GM21786 (cell line): ENCODE measurements around the gene EEPD1.

Experiments used
- ATAC-seq: cut with Tn5 transposase; IDR thresholded peaks from one replicate; pipeline ENCODE4 v1.9.1; 2021; ENCODE audit not compliant: unreplicated experiment

EEPD1 gene

GRCh38 chr7:36297364-36298009 is 144.4 kb downstream of the EEPD1 start:
- ATAC-seq, result no peak

GRCh38 chr7:36298106-36298505 is 145.1 kb downstream of the EEPD1 start:
- ATAC-seq, result no peak

- no peak for ATAC-seq
These were observed 146.2 kb downstream of the EEPD1 start for GRCh38 chr7:36299223-36299774.

GRCh38 chr7:36299823-36300341 is 146.8 kb downstream of the EEPD1 start:
- ATAC-seq, result no peak

DNA sequence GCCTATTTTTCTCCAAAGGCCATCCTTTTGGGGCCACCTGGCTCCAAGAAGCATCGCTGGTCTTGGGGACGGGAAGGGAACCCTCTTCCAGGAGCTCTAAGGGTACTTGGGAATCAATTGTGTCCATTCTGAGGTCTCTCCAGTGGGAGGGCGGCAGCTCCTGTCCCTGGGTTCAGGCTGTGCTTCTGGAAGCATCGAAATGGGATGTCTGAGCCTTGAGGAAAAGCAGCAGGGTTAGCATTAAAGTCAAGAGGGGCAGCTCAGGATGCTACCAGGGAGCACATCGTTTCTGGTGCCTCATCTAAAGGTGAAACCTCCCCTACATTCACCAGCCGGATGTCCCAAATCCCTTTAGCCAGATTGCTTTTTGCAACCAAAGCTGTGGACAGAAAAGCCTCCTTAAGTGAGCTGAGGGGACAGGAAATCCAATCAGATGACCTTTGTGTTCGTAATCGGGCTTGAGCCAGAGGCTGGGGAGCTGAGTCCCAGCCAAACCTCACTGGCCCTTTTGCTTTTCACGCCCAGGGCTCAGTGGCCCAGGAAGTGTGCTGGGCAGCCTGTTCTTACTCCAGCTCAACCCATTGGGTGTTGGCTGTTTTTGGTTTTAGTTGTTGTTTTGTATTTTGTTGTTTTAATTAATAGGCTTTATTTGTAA is 147.8 kb downstream of the EEPD1 start:
- ATAC-seq, result no peak

GRCh38 chr7:36301914-36302771 is 149.1 kb downstream of the EEPD1 start:
- no peak for ATAC-seq

DNA sequence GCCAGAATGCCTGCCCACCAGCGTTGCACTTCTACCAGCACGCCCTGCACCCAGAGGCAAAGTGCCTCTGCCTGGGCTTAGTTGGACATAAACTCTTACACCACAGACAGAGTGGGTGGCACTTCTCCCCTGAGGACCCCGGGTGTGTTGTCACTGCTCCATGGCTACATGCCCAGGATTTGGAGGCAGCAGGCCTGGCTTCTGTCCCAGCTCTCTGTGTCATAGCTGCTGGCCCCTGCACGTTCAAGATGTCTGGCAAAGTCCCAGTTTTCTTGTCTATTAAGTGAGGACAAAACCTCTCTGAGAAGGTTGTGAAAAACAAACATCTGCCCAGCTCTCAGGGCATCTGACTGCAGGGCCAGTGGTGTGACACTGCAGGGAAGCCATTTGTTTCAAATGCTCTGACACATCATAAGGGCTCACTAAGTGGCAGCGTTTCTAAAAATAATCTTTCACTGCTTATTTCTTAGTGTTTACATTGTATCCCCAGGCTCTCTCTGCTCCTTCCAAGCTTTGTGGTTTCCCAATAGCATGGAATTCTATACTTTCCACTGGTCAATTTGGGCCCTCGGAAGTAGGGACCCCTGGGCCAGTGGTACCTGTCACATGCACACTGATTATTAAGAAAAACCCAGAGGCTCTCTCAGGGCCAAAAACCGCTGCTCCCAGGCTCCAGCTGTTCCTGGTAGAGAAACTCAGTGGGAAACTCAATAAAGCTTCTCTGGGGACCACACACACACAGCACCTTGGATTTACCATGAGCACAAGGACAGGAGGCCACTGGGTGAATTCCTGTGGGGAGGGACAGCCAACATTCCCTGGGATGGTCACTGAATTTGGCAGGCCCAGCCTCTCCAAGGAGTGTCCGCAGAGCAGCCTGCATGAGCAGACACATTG is 150.4 kb downstream of the EEPD1 start:
- peak; percentile 43 for ATAC-seq

- ATAC-seq, result no peak
These were observed 151.0 kb downstream of the EEPD1 start for GRCh38 chr7:36304099-36304425.

GRCh38 chr7:36305226-36305625 is 152.2 kb downstream of the EEPD1 start:
- no peak for ATAC-seq

DNA sequence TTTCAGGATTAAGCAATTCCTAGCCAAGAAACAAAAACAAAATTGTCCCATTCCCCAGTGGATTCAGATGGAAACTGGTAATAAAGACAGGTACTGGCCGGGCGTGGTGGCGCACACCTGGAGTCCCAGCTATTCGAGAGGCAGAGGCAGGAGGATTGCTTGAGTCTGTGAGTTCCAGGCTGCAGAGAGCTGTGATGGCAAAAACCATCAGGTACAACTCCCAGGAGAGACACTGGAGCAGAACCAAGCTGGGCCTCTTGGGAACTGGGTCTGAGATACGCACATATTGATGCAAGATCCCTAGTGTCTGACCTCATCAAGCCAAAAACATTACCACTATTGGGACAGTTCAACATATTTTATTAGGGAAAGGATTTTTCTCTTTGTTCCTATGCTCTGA is 152.6 kb downstream of the EEPD1 start:
- ATAC-seq, result no peak

DNA sequence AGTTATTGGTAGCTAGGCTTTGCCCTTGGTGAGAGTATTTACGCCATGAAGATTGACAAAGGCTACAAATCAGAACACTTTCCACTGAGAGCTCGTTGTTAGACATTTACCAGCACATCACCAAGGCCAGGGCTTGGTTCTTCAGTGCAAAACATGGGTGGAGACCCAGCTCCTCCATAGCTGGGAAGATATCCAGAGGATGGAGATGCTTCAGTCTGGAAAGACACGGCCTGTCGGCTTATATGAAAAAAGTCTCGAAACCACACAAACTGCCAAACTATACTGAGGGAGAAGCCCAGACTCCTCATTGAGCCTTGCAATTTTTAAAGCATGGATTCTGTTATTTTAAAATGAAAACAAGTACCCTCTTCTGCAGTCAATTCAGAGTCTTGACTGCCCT is 153.2 kb downstream of the EEPD1 start:
- ATAC-seq, result no peak

- no peak for ATAC-seq
These were observed 153.7 kb downstream of the EEPD1 start for GRCh38 chr7:36306722-36307121.

- no peak for ATAC-seq
These were observed 155.0 kb downstream of the EEPD1 start for GRCh38 chr7:36308031-36308430.

DNA sequence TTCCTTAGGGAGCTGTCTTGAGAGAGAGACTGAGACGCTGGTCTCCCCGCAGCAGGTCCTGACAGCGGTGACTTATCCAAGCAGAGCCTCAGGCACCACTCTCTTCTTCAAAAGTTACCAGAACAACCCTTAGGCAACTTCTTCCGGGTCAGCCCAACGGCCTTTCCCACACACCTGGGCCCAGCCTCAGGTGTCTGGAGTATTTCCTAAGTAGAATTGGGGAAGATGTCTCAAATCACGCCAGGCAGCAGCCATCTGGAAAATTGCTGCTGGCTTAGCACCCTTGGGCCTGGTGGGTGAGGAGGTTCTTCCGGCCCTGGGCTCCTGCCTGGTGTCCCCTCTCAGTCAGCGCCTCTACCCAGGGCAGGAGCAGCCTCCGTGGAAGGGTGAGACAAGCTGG is 156.2 kb downstream of the EEPD1 start:
- ATAC-seq, result no peak

DNA sequence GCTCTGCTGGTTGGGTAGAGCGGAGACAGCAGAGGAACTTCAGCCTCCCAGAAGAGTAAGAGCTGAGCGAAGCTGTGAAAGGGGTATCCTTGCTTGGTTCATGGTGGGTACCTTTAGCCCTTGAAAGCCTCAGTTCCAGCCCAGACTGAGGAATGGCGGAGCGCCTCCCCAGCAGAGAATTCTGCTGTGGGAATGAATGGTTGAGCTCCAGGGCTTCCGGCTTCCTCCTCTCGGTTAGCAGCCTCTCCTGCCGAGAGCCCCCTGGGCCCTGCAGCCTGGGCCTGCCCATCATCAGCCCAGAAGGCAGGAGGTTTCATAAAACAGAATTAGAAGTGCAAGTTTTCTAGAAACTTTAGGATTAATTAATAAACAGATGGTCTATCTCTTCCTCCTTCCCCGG is 156.7 kb downstream of the EEPD1 start:
- no peak for ATAC-seq

DNA sequence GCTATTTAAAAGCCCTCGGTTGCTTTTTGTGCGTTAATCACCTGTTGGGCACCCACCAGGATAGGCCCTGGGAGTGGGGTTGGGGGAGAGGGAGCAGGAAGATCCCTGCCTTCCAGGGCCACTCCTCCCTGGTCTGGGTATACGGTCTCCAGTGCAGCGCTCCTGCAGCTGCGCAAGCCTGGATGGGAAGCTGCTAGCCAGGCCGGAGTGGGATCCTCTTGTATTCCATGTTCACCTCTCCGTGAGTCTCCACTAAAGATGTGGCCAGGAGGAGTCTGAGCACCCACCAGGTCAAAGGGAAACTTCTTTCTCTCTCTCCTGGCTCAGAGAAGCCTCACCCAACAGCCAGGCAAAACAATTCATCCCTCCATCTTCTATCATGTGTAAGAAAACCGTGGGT is 157.8 kb downstream of the EEPD1 start:
- no peak for ATAC-seq

DNA sequence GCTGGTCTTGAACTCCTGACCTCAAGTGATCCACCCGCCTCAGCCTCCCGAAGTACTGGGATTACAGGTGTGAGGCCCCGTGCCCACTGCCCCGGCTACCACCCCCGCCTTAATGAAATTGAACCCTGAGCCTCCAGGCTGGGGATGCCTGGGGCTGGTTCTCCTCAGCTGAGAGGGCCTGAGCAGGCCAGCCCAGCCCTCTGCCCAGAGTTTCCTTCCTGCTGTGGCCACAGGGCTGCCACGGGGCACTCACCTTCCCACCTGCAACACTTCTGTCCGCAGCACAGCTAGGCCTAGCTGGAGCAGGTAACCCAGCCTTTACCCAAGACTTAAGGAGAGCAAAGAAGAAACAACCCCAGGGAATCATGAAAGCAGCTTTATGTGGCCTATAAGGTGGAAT is 158.5 kb downstream of the EEPD1 start:
- no peak for ATAC-seq

DNA sequence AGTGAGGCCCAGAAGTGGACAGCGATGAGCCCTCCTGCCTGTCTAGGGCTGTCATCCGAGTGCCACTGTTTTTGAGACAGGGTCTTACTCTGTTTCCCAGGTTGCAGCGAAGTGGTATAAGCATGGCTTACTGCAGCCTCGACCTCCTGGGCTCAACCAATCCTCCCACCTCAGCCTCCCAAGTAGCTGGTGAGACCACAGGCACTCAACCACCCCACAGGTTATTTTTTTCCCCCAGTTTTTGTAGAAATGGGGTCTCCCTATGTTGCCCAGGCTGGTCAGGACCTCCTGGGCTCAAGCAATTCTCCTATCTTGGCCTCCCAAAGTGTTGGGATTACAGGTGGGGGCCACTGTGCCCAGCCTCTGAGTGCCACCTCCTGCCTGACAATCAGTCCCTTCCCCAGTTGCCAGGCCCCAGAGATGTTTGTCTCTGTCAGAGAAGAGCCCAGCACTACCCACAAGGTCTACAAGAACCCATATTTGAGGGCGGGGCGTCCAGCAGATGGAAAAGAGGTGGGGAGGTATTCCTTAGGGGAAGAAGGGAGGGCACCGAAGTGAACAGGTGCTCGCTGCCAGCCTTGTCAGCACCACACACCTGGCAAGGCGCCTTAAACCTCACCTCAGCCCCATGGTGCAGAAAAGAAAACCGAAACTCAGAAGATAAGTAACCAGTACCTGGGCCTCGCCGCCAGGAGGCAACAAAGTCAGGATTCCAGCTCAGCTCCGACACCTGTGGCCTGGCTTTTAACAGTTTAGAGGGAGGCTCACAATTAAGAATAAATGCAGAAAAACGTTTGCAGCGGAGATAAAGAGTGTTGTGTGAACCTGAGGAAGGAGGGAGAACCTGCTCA is 159.2 kb downstream of the EEPD1 start:
- ATAC-seq, result no peak

- ATAC-seq, result no peak
These were observed 159.9 kb downstream of the EEPD1 start for GRCh38 chr7:36312915-36313334.

- ATAC-seq, result no peak
These were observed 160.6 kb downstream of the EEPD1 start for GRCh38 chr7:36313607-36314006.
